PC-9 (cell line): Measurements from ENCODE around the gene EP300.

Experiments used
- EZH2 ChIP-seq: fragments of 200-600 bp; sonication (generic); IDR thresholded peaks from 2 replicates; pipeline ENCODE4 v1.8.0; 2017; ENCODE audit warnings: antibody characterized with exemption, low read depth
- TF ChIP-seq, protein P1 (sequence below): fragments of 200-600 bp; sonication (generic); conservative IDR thresholded peaks from 2 replicates; pipeline ENCODE4 v1.6.1; 2017; ENCODE audit warnings: mixed run types, antibody characterized with exemption, mild to moderate bottlenecking, moderate library complexity

DNA sequence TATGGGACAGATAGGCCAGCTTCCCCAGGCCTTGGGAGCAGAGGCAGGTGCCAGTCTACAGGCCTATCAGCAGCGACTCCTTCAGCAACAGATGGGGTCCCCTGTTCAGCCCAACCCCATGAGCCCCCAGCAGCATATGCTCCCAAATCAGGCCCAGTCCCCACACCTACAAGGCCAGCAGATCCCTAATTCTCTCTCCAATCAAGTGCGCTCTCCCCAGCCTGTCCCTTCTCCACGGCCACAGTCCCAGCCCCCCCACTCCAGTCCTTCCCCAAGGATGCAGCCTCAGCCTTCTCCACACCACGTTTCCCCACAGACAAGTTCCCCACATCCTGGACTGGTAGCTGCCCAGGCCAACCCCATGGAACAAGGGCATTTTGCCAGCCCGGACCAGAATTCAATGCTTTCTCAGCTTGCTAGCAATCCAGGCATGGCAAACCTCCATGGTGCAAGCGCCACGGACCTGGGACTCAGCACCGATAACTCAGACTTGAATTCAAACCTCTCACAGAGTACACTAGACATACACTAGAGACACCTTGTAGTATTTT is 86.1 kb downstream of the EP300 start:
- TF ChIP-seq, protein P1, sequence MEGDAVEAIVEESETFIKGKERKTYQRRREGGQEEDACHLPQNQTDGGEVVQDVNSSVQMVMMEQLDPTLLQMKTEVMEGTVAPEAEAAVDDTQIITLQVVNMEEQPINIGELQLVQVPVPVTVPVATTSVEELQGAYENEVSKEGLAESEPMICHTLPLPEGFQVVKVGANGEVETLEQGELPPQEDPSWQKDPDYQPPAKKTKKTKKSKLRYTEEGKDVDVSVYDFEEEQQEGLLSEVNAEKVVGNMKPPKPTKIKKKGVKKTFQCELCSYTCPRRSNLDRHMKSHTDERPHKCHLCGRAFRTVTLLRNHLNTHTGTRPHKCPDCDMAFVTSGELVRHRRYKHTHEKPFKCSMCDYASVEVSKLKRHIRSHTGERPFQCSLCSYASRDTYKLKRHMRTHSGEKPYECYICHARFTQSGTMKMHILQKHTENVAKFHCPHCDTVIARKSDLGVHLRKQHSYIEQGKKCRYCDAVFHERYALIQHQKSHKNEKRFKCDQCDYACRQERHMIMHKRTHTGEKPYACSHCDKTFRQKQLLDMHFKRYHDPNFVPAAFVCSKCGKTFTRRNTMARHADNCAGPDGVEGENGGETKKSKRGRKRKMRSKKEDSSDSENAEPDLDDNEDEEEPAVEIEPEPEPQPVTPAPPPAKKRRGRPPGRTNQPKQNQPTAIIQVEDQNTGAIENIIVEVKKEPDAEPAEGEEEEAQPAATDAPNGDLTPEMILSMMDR = no peak
- no peak for TF ChIP-seq EZH2
